ENCODE results near the gene ODAM. TPM values are rescaled to one million over a fixed set of nuclear protein-coding genes. Genes with fewer than 3 reads are reported as not detected.

Gene ODAM
- total RNA-seq, 1 experiment from 2014 or later, result not detected

GRCh38 chr4:70177090-70177489 lies 18.4 kb upstream of the ODAM start:
- Histone ChIP-seq H3K4me2 (ENCODE audit: low read length) (no peak overlapping the region), H3K27ac (ENCODE audit: low read depth, low read length) (no peak overlapping the region), H3K36me3 (ENCODE audit: control insufficient read depth in 1 of 2, insufficient read depth in 2 of 2, low read length in 2 of 2) (no peaks in the 10 kb centered on the region), H3K4me3 (replicated peaks in 1 of 2; ENCODE audit: low read depth in 1 of 2, low read length in 2 of 2) (no peak overlapping the region), H3K4me1 (ENCODE audit: control insufficient read depth in 1 of 2, insufficient read depth in 2 of 2, low read length in 2 of 2) (no peaks in the 10 kb centered on the region), H2AFZ (ENCODE audit: low read depth, low read length, poor library complexity, severe bottlenecking) (no peak overlapping the region), H3K79me2 (ENCODE audit: insufficient read depth, low read length) (no peaks in the 10 kb centered on the region), H3K9me2 (ENCODE audit: insufficient read depth) (no peaks in the 10 kb centered on the region), H3K9me3 (ENCODE audit: control insufficient read depth in 1 of 2, insufficient read depth in 1 of 2, low read depth in 1 of 2, low read length in 2 of 2) (no peaks in the 10 kb centered on the region), H3K9ac (ENCODE audit: low read length) (no peak overlapping the region), H3K27me3 (ENCODE audit: insufficient read depth, low read length) (no peaks in the 10 kb centered on the region), H4K20me1 (ENCODE audit: insufficient read depth) (no peaks in the 10 kb centered on the region)
- DNase-seq (ENCODE audit: low read depth, low spot score) (no peak), ATAC-seq (no peak)
- intact Hi-C loops (cut with micrococcal nuclease), result no loop called here
- CTCF ChIA-PET, result no interaction called here
- TF ChIP-seq YY1 (IDR thresholded peaks at IDR 0.05; ENCODE audit: extremely low read depth, insufficient replicate concordance, low read depth, low read length) (no peak), CBX3 (IDR thresholded peaks at IDR 0.05; ENCODE audit: low read depth) (no peak)
- BruUV-seq (replicated peaks), result no TSS peak
- RAD21 ChIA-PET (ENCODE audit: low non-redundant PET in 1 of 2, low total read pairs in 2 of 2, uncharacterized antibody in 2 of 2, unreplicated experiment in 2 of 2), result interaction anchor here in 1 of 2 experiments (1.1 kb wide), 1 partner anchor 280 kb away, joined by 3 read pairs; no protein-coding TSS in a partner anchor
- POLR2A ChIA-PET, result no interaction called here

GRCh38 chr4:70178075-70178660 lies 17.4 kb upstream of the ODAM start:
- no peak overlapping the region for H3K27ac ChIP-seq (ENCODE audit: low read depth, low read length)
- no peaks in the 10 kb centered on the region for H3K9me3 ChIP-seq (ENCODE audit: control insufficient read depth in 1 of 2, insufficient read depth in 1 of 2, low read depth in 1 of 2, low read length in 2 of 2)
- no peak overlapping the region for H3K9ac ChIP-seq (ENCODE audit: low read length)
- no peak overlapping the region for H2AFZ ChIP-seq (ENCODE audit: low read depth, low read length, poor library complexity, severe bottlenecking)
- H4K20me1 ChIP-seq (ENCODE audit: insufficient read depth), result no peaks in the 10 kb centered on the region
- H3K4me1 ChIP-seq (ENCODE audit: control insufficient read depth in 1 of 2, insufficient read depth in 2 of 2, low read length in 2 of 2), result no peaks in the 10 kb centered on the region
- intact Hi-C loops (cut with micrococcal nuclease), result no loop called here
- BruUV-seq (replicated peaks), result no TSS peak
- H3K36me3 ChIP-seq (ENCODE audit: control insufficient read depth in 1 of 2, insufficient read depth in 2 of 2, low read length in 2 of 2), result no peaks in the 10 kb centered on the region
- H3K4me2 ChIP-seq (ENCODE audit: low read length), result no peak overlapping the region
- DNase-seq (ENCODE audit: low read depth, low spot score) (no peak), ATAC-seq (no peak)
- CTCF ChIA-PET, result no interaction called here
- POLR2A ChIA-PET, result no interaction called here
- H3K9me2 ChIP-seq (ENCODE audit: insufficient read depth), result no peaks in the 10 kb centered on the region
- H3K27me3 ChIP-seq (ENCODE audit: insufficient read depth, low read length), result no peaks in the 10 kb centered on the region
- no peaks in the 10 kb centered on the region for H3K79me2 ChIP-seq (ENCODE audit: insufficient read depth, low read length)
- H3K4me3 ChIP-seq (replicated peaks in 1 of 2; ENCODE audit: low read depth in 1 of 2, low read length in 2 of 2), result no peak overlapping the region
- RAD21 ChIA-PET (ENCODE audit: low non-redundant PET in 1 of 2, low total read pairs in 2 of 2, uncharacterized antibody in 2 of 2, unreplicated experiment in 2 of 2), result no interaction called here
- TF ChIP-seq FOSL1 (IDR thresholded peaks at IDR 0.05; ENCODE audit: low read depth) (no peak), REST (IDR thresholded peaks at IDR 0.05; ENCODE audit: low read depth) (no peak), ZBTB33 (IDR thresholded peaks at IDR 0.05; ENCODE audit: extremely low read depth, insufficient replicate concordance, low read length) (no peak), EGR1 (IDR thresholded peaks at IDR 0.05; ENCODE audit: low read depth) (no peak), JUND (IDR thresholded peaks at IDR 0.05) (no peak), RAD21 (IDR thresholded peaks at IDR 0.05; ENCODE audit: low read depth) (no peak), SIN3A (IDR thresholded peaks at IDR 0.05; ENCODE audit: low read depth) (no peak), CEBPB (IDR thresholded peaks at IDR 0.05; ENCODE audit: low read depth) (no peak), YY1 (IDR thresholded peaks at IDR 0.05; ENCODE audit: extremely low read depth, insufficient replicate concordance, low read depth, low read length) (no peak)

Measured in HCT116 (cell line).